Stimulated activated CD4-positive, alpha-beta T cell treated with anti-CD3 and anti-CD28 coated beads, Interleukin-1b, Interleukin-23, amount 100 ng/mL, for 48 hours (primary cell): Measurements from ENCODE around the gene RIMS3.

Experiments
- DNase-seq: peaks from one replicate; pipeline ENCODE4 v3.0.0-alpha.2; 2020

The RIMS3 gene

DNA sequence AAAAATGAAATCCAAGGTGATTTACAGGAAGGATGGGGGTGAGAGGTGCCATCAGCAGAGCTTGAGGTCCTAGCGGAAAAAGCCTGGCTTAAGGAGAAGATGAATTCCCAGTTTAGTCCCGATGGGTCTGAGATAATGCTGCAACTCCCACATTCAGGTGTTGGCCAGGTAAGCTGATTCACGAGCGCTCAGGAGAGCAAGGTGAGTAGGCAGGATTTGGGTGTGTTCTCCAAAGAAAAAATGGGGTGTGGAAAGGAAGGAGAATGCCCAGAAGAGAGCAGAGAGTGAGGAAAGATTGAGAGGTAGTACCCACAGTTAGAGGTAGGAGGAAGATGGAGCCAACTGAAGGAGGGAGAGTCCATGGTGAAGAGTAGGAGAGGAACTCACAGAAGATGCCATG is 12.5 kb downstream of the RIMS3 start:
- no peak for DNase-seq

GRCh38 chr1:40652468-40652867 is 13.0 kb downstream of the RIMS3 start:
- DNase-seq, result no peak

DNA sequence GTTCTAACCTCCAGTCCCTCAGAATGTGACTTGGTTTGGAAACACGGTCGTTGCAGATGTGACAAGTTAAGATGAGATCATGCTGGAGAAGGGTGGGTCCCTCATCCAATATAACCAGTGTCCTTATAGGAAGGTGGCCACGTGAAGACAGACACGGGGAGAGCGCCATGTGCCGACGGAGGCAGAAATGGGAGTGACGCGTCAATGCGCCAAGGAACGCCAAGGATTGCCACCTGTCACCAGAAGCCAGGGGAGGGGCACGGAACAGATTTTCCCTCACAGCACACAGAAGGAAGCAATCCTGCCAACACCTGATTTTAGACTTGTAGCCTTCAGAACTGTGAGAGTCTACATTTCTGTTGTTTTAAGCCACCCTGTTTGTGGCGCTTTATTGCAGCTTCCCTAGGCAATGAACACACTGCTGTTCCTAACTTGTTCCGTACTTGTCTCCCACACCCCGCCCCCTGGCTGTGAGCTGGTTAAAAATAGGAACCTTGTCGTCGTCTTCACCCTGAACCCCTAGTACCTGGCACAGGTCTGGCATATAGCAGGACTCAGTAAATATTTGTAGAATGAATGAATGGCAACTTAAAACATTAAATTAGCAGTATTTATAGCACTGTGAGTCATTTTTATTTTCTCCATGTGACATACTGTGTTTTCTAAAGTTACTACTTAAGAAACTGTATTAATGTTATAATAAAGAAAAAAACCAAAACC is 14.2 kb downstream of the RIMS3 start:
- no peak for DNase-seq

GRCh38 chr1:40650075-40650474 is 15.4 kb downstream of the RIMS3 start:
- DNase-seq, result peak; percentile 7

DNA sequence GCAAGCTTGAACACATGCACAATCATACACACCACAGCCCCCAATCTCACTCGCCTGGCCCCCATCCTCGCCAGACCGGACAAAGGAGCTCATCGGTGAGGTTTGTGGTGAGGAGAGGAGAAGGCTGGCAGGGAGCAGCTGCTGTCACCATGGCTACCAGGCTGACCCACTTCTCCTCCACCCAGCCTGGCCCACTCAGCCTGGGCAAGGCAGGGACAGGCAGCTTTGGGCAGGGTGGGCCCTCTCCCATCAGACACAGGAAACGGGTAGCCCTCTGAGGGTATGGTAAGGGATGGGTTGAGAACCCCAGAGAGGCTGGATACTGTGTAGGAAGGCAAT is 15.9 kb downstream of the RIMS3 start:
- no peak for DNase-seq

DNA sequence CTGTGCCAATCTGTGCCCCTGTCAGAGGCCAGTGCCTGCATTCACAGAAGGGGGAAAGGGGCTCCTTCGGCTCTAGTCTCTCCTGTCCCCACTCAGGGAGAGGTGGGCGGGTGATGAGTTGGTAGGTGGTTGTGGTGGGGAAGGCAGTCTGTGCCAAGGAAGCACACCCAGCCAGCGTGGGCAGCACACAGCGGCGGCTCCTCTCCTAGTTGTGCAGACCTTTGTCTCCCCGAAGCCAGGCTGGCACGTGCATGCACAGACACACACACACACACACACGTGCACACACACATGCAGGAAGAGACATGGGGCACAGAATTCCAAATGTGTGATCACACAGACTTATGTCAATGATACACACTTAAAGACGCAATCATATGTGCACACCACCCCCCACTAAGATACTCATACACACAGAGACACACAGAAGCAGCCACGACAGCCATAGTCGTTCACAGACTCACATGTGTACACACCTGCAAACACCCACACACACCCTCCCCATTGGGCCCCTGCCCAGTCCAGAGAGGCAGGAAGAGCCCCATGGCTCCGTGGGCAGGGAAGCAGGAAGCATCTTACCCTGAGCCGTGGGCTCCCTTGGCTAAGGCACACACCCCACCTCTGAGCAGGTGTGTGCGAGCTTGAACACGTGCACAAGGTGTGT is 16.4 kb downstream of the RIMS3 start:
- DNase-seq, result no peak

- DNase-seq, result no peak
Measured at GRCh38 chr1:40648200-40648599, 17.3 kb downstream of the RIMS3 start.

DNA sequence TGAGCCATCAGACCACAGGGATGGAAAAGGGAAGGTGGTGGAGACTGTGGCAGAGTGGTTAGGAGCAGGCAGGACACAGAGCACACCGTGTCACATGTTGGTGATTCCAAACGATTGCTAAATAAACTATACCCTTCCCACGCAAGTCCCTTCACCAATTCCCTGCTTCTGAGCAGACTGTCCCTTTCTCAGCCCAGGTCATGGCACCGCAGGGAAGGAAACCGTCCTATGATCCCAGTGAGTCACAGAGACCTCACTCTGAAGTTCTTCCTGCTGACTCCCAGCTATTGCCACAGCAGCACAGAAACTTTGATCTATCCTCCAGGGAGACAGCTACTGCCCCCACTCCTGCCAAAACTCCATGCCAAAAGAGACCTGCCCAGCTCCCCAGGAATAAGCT is 19.2 kb downstream of the RIMS3 start:
- DNase-seq, result no peak

GRCh38 chr1:40645118-40645680 is 20.3 kb downstream of the RIMS3 start:
- DNase-seq, result no peak

DNA sequence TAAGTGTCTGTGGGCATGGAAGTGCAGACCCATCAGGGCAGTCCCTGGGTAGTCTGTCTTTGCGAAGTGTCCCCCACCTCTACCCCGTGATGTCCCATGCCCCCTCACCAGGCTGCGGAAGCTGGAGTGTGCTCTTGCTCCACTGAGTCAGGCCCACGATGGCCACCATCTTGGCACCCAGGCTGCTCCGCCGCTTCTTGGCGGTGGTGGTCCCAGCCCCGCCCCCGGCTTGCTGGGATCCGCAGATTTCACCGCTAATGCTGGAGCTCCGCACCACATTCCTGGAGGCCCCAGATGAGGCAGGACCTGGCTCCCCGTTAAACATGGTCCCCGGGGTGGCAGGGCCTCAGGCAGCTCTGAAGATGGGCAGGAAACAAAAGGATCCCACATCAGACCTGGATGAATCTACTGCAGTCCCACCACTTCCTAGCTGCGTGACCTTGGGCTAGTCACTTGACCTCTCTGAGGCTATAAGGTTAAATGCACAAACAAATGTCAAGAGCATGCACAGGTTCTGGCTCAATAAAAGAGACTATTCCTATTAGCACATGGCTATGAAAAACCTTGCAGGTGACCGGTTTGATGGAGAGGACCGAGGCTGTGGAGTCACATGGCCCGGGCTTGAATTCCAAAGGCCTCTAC is 23.8 kb downstream of the RIMS3 start:
- no peak for DNase-seq

- DNase-seq, result no peak
Measured at GRCh38 chr1:40640314-40641076, 25.0 kb downstream of the RIMS3 start.

GRCh38 chr1:40638097-40639036 is 27.1 kb downstream of the RIMS3 start:
- no peak for DNase-seq

GRCh38 chr1:40637470-40638007 is 27.9 kb downstream of the RIMS3 start:
- DNase-seq, result no peak

GRCh38 chr1:40636777-40637176 is 28.7 kb downstream of the RIMS3 start:
- DNase-seq, result no peak

DNA sequence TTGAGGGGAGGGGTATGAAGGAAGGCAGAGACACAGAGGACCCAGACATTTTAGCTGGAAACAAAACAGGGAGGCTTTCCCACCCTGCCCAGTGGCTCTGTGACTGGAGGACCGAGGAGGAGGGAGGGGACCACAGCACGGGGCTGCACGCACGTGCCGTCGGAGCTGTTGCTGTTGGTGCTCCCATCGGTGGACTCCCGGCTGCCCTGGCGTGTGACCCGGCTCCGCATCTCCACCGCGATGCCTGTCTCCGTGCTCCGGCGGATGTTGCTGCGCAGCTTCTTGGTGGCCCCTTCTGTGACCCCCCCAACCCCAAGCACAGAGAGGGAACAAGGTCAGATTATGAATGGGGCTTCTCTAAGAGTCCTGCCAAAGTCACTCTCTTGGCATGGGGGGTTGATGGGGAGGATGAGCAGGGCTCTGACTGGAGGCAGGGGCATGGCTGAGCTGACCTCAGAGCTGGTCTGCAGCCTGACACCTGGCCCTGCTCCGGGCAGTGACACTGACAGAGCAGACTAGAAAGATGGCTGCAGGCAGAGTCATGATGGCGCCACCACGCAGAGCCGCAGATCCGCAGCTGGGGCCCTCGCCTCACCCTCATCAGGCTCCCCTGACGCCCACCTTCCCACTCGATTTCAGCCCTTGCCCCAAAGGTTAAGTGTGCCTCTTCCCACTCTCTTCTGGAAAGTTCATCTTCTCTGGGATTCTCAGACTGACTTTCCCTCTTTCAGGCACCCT is 29.6 kb downstream of the RIMS3 start:
- DNase-seq, result no peak

- DNase-seq, result no peak
Measured at GRCh38 chr1:40634901-40635655, 30.4 kb downstream of the RIMS3 start.

- no peak for DNase-seq
Measured at GRCh38 chr1:40633931-40634376, 31.5 kb downstream of the RIMS3 start.

- DNase-seq, result no peak
Measured at GRCh38 chr1:40633523-40633922, 32.0 kb downstream of the RIMS3 start.

DNA sequence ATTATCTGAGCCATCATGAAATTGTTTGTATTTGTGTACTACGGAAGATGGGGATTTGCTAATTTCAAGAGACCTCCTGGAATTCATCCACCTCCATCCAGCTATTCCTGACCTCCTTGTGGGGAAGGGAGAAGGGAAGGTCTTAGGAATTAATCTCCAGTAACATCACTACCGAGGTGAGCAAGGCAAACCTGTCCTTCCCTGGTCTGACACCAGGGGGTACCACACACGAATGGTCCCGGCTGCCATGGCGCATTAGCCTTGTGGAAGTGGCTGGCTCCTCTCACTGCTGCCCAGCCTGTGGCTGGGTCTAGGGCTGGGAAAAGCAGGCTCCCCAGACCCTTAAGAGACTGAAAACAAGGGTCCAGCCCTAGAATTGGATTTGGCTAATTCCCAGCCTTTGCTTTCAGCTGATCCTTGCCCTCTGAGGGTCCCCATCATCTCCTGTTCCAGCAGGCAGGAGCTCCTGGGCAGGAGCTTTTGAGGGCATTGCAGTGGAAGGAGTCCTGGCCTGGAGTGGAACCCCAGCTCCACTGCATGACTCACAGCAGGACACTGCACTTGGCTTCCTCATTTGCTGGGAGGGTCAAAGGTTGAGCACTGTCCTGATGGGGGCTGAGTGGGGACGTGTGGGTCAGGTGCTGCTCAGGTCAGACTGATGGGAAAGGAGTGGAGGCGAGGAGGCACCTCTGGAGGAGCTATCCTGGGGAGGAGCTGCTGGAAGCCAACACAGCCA is 34.8 kb downstream of the RIMS3 start:
- DNase-seq, result peak; percentile 40
